ENCODE measurements around the gene GABPB1.

Gene GABPB1

DNA sequence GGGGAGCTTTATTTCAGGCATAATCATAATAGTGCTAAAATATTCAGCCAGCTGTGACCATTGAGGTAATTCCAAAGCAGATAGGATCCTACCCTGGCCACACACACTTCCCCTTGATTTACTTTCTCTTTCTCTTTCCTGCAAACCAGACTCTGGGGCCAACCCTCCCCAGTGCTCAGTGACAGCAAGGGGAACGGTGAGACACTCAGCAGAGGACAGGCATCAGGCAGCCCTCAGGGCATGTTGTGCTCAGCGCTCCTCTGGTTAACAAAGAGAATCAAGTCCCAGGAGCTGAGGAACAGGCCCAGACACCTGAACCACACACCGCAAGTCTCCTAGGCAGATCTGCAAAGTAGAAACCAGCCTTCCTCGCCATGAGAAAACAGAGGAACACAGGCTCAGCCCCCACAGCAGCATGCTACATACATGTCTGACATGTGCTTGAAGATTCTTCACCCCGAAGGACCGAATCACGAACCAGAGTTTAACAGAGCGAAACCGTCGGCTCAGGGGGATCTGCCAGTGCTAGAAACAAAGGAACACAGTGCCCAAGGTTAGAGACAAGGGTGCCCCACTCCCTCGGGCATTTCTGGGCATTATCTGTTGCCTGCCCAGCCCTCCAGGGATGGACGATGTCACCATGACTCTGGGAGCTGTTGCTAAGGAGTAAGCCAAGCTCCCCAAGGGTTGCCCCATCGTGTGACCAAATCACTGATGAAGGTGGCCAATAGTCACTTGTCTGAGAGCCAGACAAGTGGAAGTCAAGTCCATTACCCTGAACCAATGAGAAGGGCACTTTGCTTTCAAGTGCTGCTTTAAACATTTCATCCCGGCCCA, 107.0 kb downstream of the GABPB1 start:
- Histone ChIP-seq H3K4me3 (ENCODE audit: low read length in 2 of 2) (peak overlapping the region in 1 of 2 donors; percentile 37), H3K9ac (ENCODE audit: low read depth in 1 of 2, low read length in 2 of 2) (peak overlapping the region in 1 of 2 donors; percentile 32), H3K4me1 (ENCODE audit: control insufficient read depth in 2 of 2, insufficient read depth in 2 of 2, low read length in 2 of 2) (no peaks in the 10 kb centered on the region), H3K36me3 (ENCODE audit: control insufficient read depth in 2 of 2, insufficient read depth in 2 of 2, low read length in 2 of 2) (no peaks in the 10 kb centered on the region), H3K27ac (ENCODE audit: low read depth in 2 of 2, low read length in 2 of 2) (peak overlapping the region in 1 of 2 donors; percentile 38), H3K9me3 (ENCODE audit: control insufficient read depth in 2 of 2, low read length in 2 of 2) (no peaks in the 10 kb centered on the region), H3K27me3 (ENCODE audit: control insufficient read depth in 2 of 2, insufficient read depth in 2 of 2, low read length in 2 of 2) (no peaks in the 10 kb centered on the region)

DNA sequence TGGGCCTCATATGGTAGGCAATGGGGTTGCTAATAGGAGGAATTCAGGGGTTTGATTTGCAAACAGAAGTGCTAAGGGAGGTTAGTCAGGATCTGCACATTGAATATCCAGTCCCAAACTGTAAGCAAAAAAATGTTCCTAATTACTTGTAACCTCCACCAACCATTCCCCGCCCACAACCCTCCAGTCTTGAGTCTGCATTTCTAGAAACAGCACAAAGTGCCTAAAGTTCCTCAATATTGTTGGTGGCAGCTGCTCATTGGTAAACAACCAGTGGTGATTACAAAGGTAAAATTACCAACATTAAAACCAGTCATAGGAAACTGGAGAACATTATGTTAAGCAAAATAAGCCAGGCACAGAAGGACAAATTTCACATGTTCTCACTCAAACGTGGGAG, 108.4 kb downstream of the GABPB1 start:
- no peaks in the 10 kb centered on the region for H3K9me3 ChIP-seq (ENCODE audit: control insufficient read depth in 2 of 2, low read length in 2 of 2)
- no peaks in the 10 kb centered on the region for H3K4me1 ChIP-seq (ENCODE audit: control insufficient read depth in 2 of 2, insufficient read depth in 2 of 2, low read length in 2 of 2)
- no peaks in the 10 kb centered on the region for H3K27me3 ChIP-seq (ENCODE audit: control insufficient read depth in 2 of 2, insufficient read depth in 2 of 2, low read length in 2 of 2)
- no peak overlapping the region for H3K9ac ChIP-seq (ENCODE audit: low read depth in 1 of 2, low read length in 2 of 2)
- no peak overlapping the region for H3K4me3 ChIP-seq (ENCODE audit: low read length in 2 of 2)
- no peaks in the 10 kb centered on the region for H3K36me3 ChIP-seq (ENCODE audit: control insufficient read depth in 2 of 2, insufficient read depth in 2 of 2, low read length in 2 of 2)
- H3K27ac ChIP-seq (ENCODE audit: low read depth in 2 of 2, low read length in 2 of 2) = no peak overlapping the region

DNA sequence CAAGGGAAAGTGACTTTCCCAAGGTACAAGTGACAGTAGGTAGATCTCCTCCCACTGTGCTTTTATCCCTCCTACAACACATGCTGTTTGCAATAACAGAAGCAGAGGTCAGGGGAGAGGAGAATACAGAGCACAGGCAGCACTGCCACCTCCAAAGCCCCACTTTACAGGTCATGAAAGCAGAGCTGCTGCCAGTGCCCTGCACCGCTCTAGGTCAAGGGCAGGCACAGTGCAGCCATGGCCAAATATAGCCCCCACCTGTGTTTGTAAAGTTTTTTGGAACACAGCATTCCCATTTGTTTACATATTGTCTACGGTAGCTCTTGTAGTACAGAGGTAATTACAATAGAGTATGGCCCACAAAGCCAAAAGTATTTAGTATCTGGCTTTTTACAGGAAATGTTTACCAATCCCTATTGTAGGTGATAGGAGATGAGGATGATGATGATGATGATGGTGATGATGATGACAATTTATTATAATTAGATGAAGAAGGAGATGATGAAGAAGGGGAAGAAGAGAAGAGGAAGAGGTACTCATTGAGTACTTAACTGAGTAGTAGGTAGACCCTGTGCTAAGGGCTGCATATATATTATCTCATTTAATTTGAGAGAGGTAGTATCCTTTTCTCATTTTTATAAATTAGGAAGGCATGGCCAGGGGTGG, 109.9 kb downstream of the GABPB1 start:
- Histone ChIP-seq H3K9ac (ENCODE audit: low read depth in 1 of 2, low read length in 2 of 2) (no peak overlapping the region), H3K27me3 (ENCODE audit: control insufficient read depth in 2 of 2, insufficient read depth in 2 of 2, low read length in 2 of 2) (no peaks in the 10 kb centered on the region), H3K36me3 (ENCODE audit: control insufficient read depth in 2 of 2, insufficient read depth in 2 of 2, low read length in 2 of 2) (no peaks in the 10 kb centered on the region), H3K9me3 (ENCODE audit: control insufficient read depth in 2 of 2, low read length in 2 of 2) (no peaks in the 10 kb centered on the region), H3K4me3 (ENCODE audit: low read length in 2 of 2) (no peak overlapping the region), H3K27ac (ENCODE audit: low read depth in 2 of 2, low read length in 2 of 2) (no peak overlapping the region), H3K4me1 (ENCODE audit: control insufficient read depth in 2 of 2, insufficient read depth in 2 of 2, low read length in 2 of 2) (no peaks in the 10 kb centered on the region)

DNA sequence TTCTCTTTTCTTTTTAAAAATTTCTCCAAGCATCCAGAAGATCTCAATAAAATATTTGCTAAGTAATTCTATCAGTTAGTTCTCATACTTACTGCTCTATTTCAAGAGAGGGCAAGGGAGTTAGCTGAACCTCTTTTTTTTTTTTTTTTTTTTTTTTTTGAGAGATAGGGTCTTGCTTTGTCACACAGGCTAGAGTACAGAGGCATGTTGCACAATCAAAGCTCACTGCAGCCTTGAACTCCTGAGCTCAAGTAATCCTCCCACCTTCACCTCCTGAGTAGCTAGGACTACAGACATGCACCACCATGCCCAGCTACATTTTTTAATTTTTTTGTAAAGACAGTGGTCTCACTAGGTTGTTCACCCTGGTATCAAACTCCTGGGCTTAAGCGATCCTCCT, 110.8 kb downstream of the GABPB1 start:
- Histone ChIP-seq H3K27me3 (ENCODE audit: control insufficient read depth in 2 of 2, insufficient read depth in 2 of 2, low read length in 2 of 2) (no peaks in the 10 kb centered on the region), H3K9me3 (ENCODE audit: control insufficient read depth in 2 of 2, low read length in 2 of 2) (no peaks in the 10 kb centered on the region), H3K27ac (ENCODE audit: low read depth in 2 of 2, low read length in 2 of 2) (no peak overlapping the region), H3K4me3 (ENCODE audit: low read length in 2 of 2) (no peak overlapping the region), H3K9ac (ENCODE audit: low read depth in 1 of 2, low read length in 2 of 2) (no peak overlapping the region), H3K4me1 (ENCODE audit: control insufficient read depth in 2 of 2, insufficient read depth in 2 of 2, low read length in 2 of 2) (no peaks in the 10 kb centered on the region), H3K36me3 (ENCODE audit: control insufficient read depth in 2 of 2, insufficient read depth in 2 of 2, low read length in 2 of 2) (no peaks in the 10 kb centered on the region)

DNA sequence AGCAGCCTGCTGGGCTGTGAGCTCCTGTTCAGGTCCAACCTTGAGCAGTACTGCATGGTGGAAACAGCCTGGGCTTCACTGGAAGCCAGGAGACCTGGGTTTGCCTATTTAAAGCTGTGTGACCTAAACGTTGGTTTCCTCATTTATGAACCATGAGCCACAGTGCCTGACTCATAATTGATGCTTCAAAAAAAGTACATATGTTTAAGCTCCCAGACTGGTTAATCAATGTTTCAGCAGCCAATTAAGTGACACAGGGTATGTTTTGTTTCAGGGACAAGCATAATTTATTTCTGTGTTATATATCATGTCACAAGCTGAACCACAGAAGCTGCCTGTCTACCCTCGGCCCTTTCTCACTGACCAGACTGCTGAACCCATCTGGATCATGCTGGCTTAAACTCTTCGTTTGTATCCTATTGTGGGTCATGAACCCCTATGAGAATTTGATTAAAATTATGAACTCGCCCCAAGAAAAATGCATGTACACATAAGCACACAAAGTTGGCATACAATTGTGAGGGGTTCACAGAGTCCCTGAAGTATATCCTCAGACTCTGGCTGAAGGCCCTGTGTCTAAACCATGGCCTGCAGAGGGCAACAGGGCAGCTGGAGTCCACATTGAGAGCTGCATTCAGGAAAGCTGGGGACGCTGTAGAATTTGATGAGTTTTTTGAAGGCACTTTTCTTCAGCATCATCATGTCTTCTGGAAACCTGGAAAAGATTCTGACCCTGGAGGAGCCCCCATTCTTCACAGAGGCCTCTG, 113.1 kb downstream of the GABPB1 start:
- Histone ChIP-seq H3K27me3 (ENCODE audit: control insufficient read depth in 2 of 2, insufficient read depth in 2 of 2, low read length in 2 of 2) (no peaks in the 10 kb centered on the region), H3K9me3 (ENCODE audit: control insufficient read depth in 2 of 2, low read length in 2 of 2) (no peaks in the 10 kb centered on the region), H3K36me3 (ENCODE audit: control insufficient read depth in 2 of 2, insufficient read depth in 2 of 2, low read length in 2 of 2) (no peaks in the 10 kb centered on the region), H3K9ac (ENCODE audit: low read depth in 1 of 2, low read length in 2 of 2) (no peak overlapping the region), H3K4me3 (ENCODE audit: low read length in 2 of 2) (no peak overlapping the region), H3K27ac (ENCODE audit: low read depth in 2 of 2, low read length in 2 of 2) (no peak overlapping the region), H3K4me1 (ENCODE audit: control insufficient read depth in 2 of 2, insufficient read depth in 2 of 2, low read length in 2 of 2) (no peaks in the 10 kb centered on the region)

DNA sequence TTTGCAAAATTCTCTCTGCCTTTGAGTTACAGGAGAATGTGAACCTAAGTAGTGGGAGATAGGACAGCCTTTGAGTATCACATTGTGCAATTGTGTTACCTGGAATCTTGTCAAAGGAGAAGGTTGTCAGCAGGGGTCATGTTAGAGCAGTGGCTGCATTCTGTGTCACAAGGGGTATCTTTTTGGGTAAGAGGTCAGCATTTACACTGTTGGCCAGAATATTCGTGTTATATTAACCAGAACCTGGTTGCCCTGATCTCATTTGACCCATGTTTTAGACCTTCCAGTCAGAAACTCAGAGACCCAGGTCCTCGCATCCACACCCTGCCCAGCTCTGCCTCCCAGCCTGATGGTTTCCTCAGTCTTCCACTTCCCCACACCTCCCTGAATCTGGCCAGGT, 116.7 kb downstream of the GABPB1 start:
- peaks cover 0 to 4% of the 10 kb centered on the region in 2 donors for H3K36me3 ChIP-seq (ENCODE audit: control insufficient read depth in 2 of 2, insufficient read depth in 2 of 2, low read length in 2 of 2)
- no peak overlapping the region for H3K9ac ChIP-seq (ENCODE audit: low read depth in 1 of 2, low read length in 2 of 2)
- no peak overlapping the region for H3K4me3 ChIP-seq (ENCODE audit: low read length in 2 of 2)
- H3K4me1 ChIP-seq (ENCODE audit: control insufficient read depth in 2 of 2, insufficient read depth in 2 of 2, low read length in 2 of 2) = peaks cover 2 to 5% of the 10 kb centered on the region in 2 donors
- H3K27ac ChIP-seq (ENCODE audit: low read depth in 2 of 2, low read length in 2 of 2) = no peak overlapping the region
- no peaks in the 10 kb centered on the region for H3K27me3 ChIP-seq (ENCODE audit: control insufficient read depth in 2 of 2, insufficient read depth in 2 of 2, low read length in 2 of 2)
- H3K9me3 ChIP-seq (ENCODE audit: control insufficient read depth in 2 of 2, low read length in 2 of 2) = no peaks in the 10 kb centered on the region

DNA sequence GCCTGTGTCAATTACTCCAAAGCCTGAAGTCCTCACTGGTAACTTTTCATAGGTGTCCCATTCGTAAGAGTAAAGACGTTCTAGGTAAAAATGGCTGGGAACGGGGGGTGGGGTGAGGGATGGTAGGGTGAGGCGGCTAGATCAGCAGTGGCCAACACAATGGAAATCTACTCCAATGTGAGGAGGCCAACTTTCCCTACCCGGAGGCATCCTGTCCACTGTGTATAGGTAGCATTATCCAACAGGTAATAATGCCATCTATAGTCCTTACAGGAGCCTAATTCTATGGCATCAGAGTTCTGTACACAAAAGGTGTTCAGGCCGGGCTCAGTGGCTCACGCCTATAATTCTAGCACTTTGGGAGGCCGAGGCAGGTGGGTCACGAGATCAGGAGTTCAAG, 118.6 kb downstream of the GABPB1 start:
- Histone ChIP-seq H3K9me3 (ENCODE audit: control insufficient read depth in 2 of 2, low read length in 2 of 2) (no peaks in the 10 kb centered on the region), H3K9ac (ENCODE audit: low read depth in 1 of 2, low read length in 2 of 2) (no peak overlapping the region), H3K27ac (ENCODE audit: low read depth in 2 of 2, low read length in 2 of 2) (no peak overlapping the region), H3K4me1 (ENCODE audit: control insufficient read depth in 2 of 2, insufficient read depth in 2 of 2, low read length in 2 of 2) (peaks cover 2 to 5% of the 10 kb centered on the region in 2 donors), H3K4me3 (ENCODE audit: low read length in 2 of 2) (no peak overlapping the region), H3K36me3 (ENCODE audit: control insufficient read depth in 2 of 2, insufficient read depth in 2 of 2, low read length in 2 of 2) (peaks cover 0 to 4% of the 10 kb centered on the region in 2 donors), H3K27me3 (ENCODE audit: control insufficient read depth in 2 of 2, insufficient read depth in 2 of 2, low read length in 2 of 2) (no peaks in the 10 kb centered on the region)

DNA sequence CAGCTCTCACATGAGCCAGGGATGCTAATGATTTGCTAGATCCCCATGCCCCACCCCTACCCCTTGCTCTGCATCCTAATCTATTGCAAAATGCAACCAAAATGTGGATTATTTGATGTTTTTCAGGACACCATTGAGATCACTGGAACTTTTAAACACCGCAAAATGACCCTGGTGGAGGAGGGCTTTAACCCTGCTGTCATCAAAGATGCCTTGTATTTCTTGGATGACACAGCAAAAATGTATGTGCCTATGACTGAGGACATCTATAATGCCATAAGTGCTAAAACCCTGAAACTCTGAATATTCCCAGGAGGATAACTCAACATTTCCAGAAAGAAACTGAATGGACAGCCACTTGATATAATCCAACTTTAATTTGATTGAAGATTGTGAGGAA, 119.2 kb downstream of the GABPB1 start:
- Histone ChIP-seq H3K27ac (ENCODE audit: low read depth in 2 of 2, low read length in 2 of 2) (no peak overlapping the region), H3K36me3 (ENCODE audit: control insufficient read depth in 2 of 2, insufficient read depth in 2 of 2, low read length in 2 of 2) (peaks cover 0 to 4% of the 10 kb centered on the region in 2 donors), H3K9me3 (ENCODE audit: control insufficient read depth in 2 of 2, low read length in 2 of 2) (no peaks in the 10 kb centered on the region), H3K27me3 (ENCODE audit: control insufficient read depth in 2 of 2, insufficient read depth in 2 of 2, low read length in 2 of 2) (no peaks in the 10 kb centered on the region), H3K9ac (ENCODE audit: low read depth in 1 of 2, low read length in 2 of 2) (no peak overlapping the region), H3K4me1 (ENCODE audit: control insufficient read depth in 2 of 2, insufficient read depth in 2 of 2, low read length in 2 of 2) (peaks cover 2 to 5% of the 10 kb centered on the region in 2 donors), H3K4me3 (ENCODE audit: low read length in 2 of 2) (no peak overlapping the region)

DNA sequence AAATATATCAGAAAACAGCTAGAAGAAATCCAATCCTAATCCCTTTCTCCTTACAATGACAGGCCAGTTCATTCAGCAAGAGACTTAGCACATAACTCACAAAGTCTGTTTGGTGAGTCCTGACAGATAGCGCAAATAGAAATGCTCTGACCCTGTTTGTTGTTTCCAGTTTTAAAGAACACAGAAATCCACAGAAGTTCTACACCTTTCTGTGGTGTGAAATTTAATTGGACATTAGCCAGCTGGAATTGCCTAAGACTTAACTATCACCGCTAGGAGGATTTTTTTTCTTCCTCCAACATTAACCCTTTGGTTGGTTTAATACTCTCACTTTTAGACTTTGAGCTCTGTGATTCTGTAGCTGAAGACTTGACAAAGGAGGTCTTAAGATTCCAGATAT, 120.2 kb downstream of the GABPB1 start:
- Histone ChIP-seq H3K36me3 (ENCODE audit: control insufficient read depth in 2 of 2, insufficient read depth in 2 of 2, low read length in 2 of 2) (peaks cover 0 to 4% of the 10 kb centered on the region in 2 donors), H3K27me3 (ENCODE audit: control insufficient read depth in 2 of 2, insufficient read depth in 2 of 2, low read length in 2 of 2) (no peaks in the 10 kb centered on the region), H3K4me1 (ENCODE audit: control insufficient read depth in 2 of 2, insufficient read depth in 2 of 2, low read length in 2 of 2) (peaks cover 2 to 5% of the 10 kb centered on the region in 2 donors), H3K27ac (ENCODE audit: low read depth in 2 of 2, low read length in 2 of 2) (no peak overlapping the region), H3K9me3 (ENCODE audit: control insufficient read depth in 2 of 2, low read length in 2 of 2) (no peaks in the 10 kb centered on the region), H3K9ac (ENCODE audit: low read depth in 1 of 2, low read length in 2 of 2) (no peak overlapping the region), H3K4me3 (ENCODE audit: low read length in 2 of 2) (no peak overlapping the region)

Data from mucosa of rectum (tissue), 2 donors.